GM12872 (cell line): Measurements from ENCODE around the gene COX7A2L.

ENCODE experiments used
- CTCF ChIP-seq: IDR thresholded peaks from 3 replicates; pipeline ENCODE4 v1.5.1; 2011; ENCODE audit warnings: low read depth, mild to moderate bottlenecking, low read length, moderate library complexity; ENCODE audit not compliant: insufficient read depth

COX7A2L gene

GRCh38 chr2:42327125-42327524, 33.9 kb downstream of the COX7A2L start:
- no peak for TF ChIP-seq CTCF

GRCh38 chr2:42325609-42326008, 35.4 kb downstream of the COX7A2L start:
- TF ChIP-seq CTCF: no peak

GRCh38 chr2:42324949-42325348, 36.1 kb downstream of the COX7A2L start:
- TF ChIP-seq CTCF: no peak

GRCh38 chr2:42324244-42324643, 36.8 kb downstream of the COX7A2L start:
- no peak for TF ChIP-seq CTCF

GRCh38 chr2:42321452-42322064, 39.5 kb downstream of the COX7A2L start:
- no peak for TF ChIP-seq CTCF

GRCh38 chr2:42319265-42319664, 41.8 kb downstream of the COX7A2L start:
- no peak for TF ChIP-seq CTCF

- TF ChIP-seq CTCF: no peak
Observed at GRCh38 chr2:42317945-42318344, 43.1 kb downstream of the COX7A2L start.

GRCh38 chr2:42317486-42317885, 43.5 kb downstream of the COX7A2L start:
- TF ChIP-seq CTCF: no peak
